ENCODE results near the gene ANKRD55. TPM values are rescaled to one million over a fixed set of nuclear protein-coding genes. Genes with fewer than 3 reads are reported as not detected.

Gene ANKRD55
- total and polyA plus RNA-seq, 2 of the 8 experiments (the other 6 are each of a cell fraction or from before 2014, with no cell fraction given) = not detected

DNA sequence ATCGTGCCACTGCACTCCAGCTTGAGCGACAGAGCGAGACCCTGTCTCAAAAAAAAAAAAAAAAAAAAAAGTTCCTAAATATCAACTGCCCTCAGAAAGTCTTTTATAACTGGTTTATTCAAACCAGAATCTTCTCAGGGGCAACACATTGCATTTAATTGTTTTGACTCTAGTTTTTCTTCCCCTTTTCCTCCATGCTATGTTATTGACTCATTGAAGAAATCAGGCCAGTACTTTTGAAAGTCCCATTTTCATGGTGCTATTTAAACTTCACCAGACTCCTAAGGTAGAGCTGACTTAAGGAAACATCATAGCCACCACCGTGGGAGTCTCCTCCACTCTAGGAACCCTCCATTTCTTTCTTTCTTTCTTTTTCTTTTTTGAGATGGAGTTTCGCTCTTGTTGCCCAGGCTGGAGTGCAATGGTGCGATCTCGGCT, 155.3 kb downstream of the ANKRD55 start:
- Histone ChIP-seq H3K18ac (ENCODE audit: extremely low read depth, low read length) (no peak overlapping the region), H2BK120ac (replicated peaks; ENCODE audit: low read depth, low read length) (no peak overlapping the region), H4K5ac (ENCODE audit: insufficient read length, low read depth, low read length) (no peak overlapping the region), H3K4ac (replicated peaks; ENCODE audit: insufficient read length, low read depth, low read length) (no peak overlapping the region), H2AFZ (ENCODE audit: low read length) (no peak overlapping the region), H3K4me1 (replicated peaks in 1 of 4; ENCODE audit: control insufficient read depth in 3 of 4, insufficient read depth in 4 of 4, low read length in 3 of 4) (no peaks in the 10 kb centered on the region), H3K79me2 (ENCODE audit: control insufficient read depth in 1 of 2, insufficient read depth in 2 of 2, low read length in 2 of 2) (no peaks in the 10 kb centered on the region), H2BK12ac (ENCODE audit: low read depth, low read length) (no peak overlapping the region), H3K36me3 (ENCODE audit: control insufficient read depth in 2 of 4, insufficient read depth in 4 of 4, low read length in 3 of 4) (no peaks in the 10 kb centered on the region), H4K8ac (ENCODE audit: extremely low read depth, insufficient read depth, low read length) (no peak overlapping the region), H2BK15ac (ENCODE audit: low read length) (no peak overlapping the region), H2AK5ac (ENCODE audit: low read depth, low read length) (no peak overlapping the region), H4K20me1 (replicated peaks in 1 of 2; ENCODE audit: control insufficient read depth in 1 of 2, insufficient read depth in 2 of 2, low read length in 2 of 2) (no peaks in the 10 kb centered on the region), H3K4me2 (ENCODE audit: insufficient read depth in 1 of 2, low read depth in 2 of 2, low read length in 2 of 2) (no peak overlapping the region), H3K4me3 (ENCODE audit: extremely low read depth in 1 of 4, insufficient read depth in 2 of 4, low read depth in 3 of 4, low read length in 4 of 4) (no peak overlapping the region), H3K9ac (replicated peaks in 1 of 4; ENCODE audit: extremely low read depth in 1 of 4, low read depth in 3 of 4, low read length in 3 of 4) (no peak overlapping the region), H4K91ac (replicated peaks; ENCODE audit: insufficient read length, low read length) (no peak overlapping the region), H3K14ac (ENCODE audit: insufficient read length) (no peak overlapping the region), H2BK5ac (ENCODE audit: low read depth, low read length) (no peak overlapping the region), H3K23me2 (ENCODE audit: low read depth, low read length) (no peaks in the 10 kb centered on the region), H3K9me3 (ENCODE audit: insufficient read depth in 2 of 2, low read depth in 1 of 2, low read length in 1 of 2) (no peaks in the 10 kb centered on the region), H3K27ac (ENCODE audit: low read depth, low read length) (no peak overlapping the region), H3K23ac (ENCODE audit: insufficient read length) (no peak overlapping the region), H3K27me3 (replicated peaks in 1 of 4; ENCODE audit: control insufficient read depth in 3 of 4, extremely low read depth in 1 of 4, insufficient read depth in 3 of 4, low read length in 3 of 4) (no peaks in the 10 kb centered on the region), H3K56ac (replicated peaks; ENCODE audit: insufficient read length, low read depth, low read length) (no peak overlapping the region), H2BK20ac (ENCODE audit: low read length) (no peak overlapping the region), H3K79me1 (ENCODE audit: low read depth, low read length) (no peaks in the 10 kb centered on the region)
- whole genome bisulfite sequencing, 2 experiments (ENCODE audit: extremely low coverage in 1 of 2, insufficient coverage in 1 of 2, insufficient read length in 1 of 2, insufficient replicate concordance in 2 of 2, low coverage in 1 of 2, low lambda C conversion rate in 2 of 2, missing lambda C conversion rate in 1 of 2) = 84% methylated on average over 5 of the region's 7 CpGs; no CpG with 5 or more reads in 1 of the 2 experiments
- ChIA-PET CTCF (ENCODE audit: partially characterized antibody) (interaction anchor here (0.6 to 1.2 kb wide), 2 partner anchors 125 to 138 kb away, joined by 3 read pairs; no protein-coding TSS in a partner anchor), POLR2A (ENCODE audit: partially characterized antibody) (no interaction called here)
- DNase-seq (ENCODE audit: low read depth in 1 of 2, low spot score in 2 of 2) (no peak), FAIRE-seq (no peak)
- TF ChIP-seq, protein P1, sequence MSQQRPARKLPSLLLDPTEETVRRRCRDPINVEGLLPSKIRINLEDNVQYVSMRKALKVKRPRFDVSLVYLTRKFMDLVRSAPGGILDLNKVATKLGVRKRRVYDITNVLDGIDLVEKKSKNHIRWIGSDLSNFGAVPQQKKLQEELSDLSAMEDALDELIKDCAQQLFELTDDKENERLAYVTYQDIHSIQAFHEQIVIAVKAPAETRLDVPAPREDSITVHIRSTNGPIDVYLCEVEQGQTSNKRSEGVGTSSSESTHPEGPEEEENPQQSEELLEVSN (IDR thresholded peaks at IDR 0.05) = no peak
- TF ChIP-seq KDM1A (IDR thresholded peaks at IDR 0.05; ENCODE audit: borderline replicate concordance, low read length) (no peak), EZH2 (IDR thresholded peaks at IDR 0.05; ENCODE audit: low read depth, low read length, severe bottlenecking) (no peak), RNF2 (IDR thresholded peaks at IDR 0.05; ENCODE audit: borderline replicate concordance, low read depth, low read length, missing control alignments, poor library complexity, severe bottlenecking) (no peak), SIN3A (conservative IDR thresholded peaks at IDR 0.05 in 1 of 2, IDR thresholded peaks at IDR 0.05 in 1 of 2; ENCODE audit: low read depth in 1 of 2, low read length in 2 of 2) (no peak), SIX5 (IDR thresholded peaks at IDR 0.05; ENCODE audit: low read depth, low read length) (no peak), SIRT6 (IDR thresholded peaks at IDR 0.05; ENCODE audit: low read length) (no peak)
- TF ChIP-seq, protein P2, sequence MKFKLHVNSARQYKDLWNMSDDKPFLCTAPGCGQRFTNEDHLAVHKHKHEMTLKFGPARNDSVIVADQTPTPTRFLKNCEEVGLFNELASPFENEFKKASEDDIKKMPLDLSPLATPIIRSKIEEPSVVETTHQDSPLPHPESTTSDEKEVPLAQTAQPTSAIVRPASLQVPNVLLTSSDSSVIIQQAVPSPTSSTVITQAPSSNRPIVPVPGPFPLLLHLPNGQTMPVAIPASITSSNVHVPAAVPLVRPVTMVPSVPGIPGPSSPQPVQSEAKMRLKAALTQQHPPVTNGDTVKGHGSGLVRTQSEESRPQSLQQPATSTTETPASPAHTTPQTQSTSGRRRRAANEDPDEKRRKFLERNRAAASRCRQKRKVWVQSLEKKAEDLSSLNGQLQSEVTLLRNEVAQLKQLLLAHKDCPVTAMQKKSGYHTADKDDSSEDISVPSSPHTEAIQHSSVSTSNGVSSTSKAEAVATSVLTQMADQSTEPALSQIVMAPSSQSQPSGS (IDR thresholded peaks at IDR 0.05; ENCODE audit: low read length) = no peak
